ENCODE measurements around the gene IL36A. TPM values are rescaled to one million over a fixed set of nuclear protein-coding genes. Genes with fewer than 3 reads are reported as not detected.

IL36A gene, protein sequence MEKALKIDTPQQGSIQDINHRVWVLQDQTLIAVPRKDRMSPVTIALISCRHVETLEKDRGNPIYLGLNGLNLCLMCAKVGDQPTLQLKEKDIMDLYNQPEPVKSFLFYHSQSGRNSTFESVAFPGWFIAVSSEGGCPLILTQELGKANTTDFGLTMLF
- total RNA-seq (2014; rRNA removed; shearing (Covaris generic)) = not detected in 2 replicates
- not detected in 2 replicates for total RNA-seq (2022)
- Bru-seq, nascent RNA = not detected
- BruChase-seq, experiment 1, labeled RNA remaining after a 6-hour chase = not detected
- BruChase-seq, experiment 2, labeled RNA remaining after a 2-hour chase = percentile 17 among the genes with signal in this experiment
- long read RNA-seq = 0 reads

DNA sequence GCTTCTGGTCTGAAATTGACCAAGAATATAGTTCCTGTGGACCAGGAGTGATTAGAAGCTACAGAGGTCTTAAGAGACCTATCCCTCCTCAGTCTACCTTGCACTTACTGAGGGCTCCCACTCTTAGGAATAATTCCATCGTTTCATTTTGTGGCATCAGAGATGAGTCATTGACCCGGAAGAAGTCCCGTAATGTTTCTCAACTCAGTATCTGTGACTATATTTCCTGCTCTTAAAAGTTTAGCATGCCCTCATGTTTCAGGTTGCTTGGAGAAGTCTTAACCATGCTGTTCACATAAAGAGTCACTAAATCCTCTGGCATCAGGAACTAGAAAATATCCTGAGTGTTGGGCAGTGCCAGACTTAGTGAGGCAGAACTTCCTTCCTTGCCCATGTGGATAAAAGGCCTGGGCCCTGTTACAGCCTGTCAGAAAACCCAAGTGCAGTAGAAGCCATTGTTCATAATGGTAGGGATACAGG, at the start of gene IL36A:
Gene IL36A, plus strand, starts transcription at position 430 of the 480 bp plus-strand sequence. CDS start 413 bp downstream, outside the sequence.
- H3K9me2 ChIP-seq (ENCODE audit: insufficient read depth, low read length) = no peaks in the 10 kb centered on the region
- H4K20me1 ChIP-seq (ENCODE audit: insufficient read depth, low read length) = no peaks in the 10 kb centered on the region
- ChIA-PET CTCF (ENCODE audit: unreplicated experiment) (no interaction called here), POLR2A (no interaction called here)
- H3K79me2 ChIP-seq (ENCODE audit: insufficient read depth, low read depth, low read length) = no peaks in the 10 kb centered on the region
- no peak within 1 kb of the TSS for H3K27ac ChIP-seq (ENCODE audit: low read depth, low read length, poor library complexity, severe bottlenecking)
- H3K4me1 ChIP-seq (ENCODE audit: insufficient read depth, low read length, poor library complexity, severe bottlenecking) = no peaks in the 10 kb centered on the region
- H2AFZ ChIP-seq (ENCODE audit: low read length) = no peak within 1 kb of the TSS
- H3K36me3 ChIP-seq (ENCODE audit: insufficient read depth, low read length) = no peaks in the 10 kb centered on the region
- H3K4me2 ChIP-seq (ENCODE audit: low read length) = no peak within 1 kb of the TSS
- peaks cover 11% of the 10 kb centered on the region; the same call in 1 of the 2 replicates for H3K9me3 ChIP-seq (ENCODE audit: low read length)
- intact Hi-C loops (cut with micrococcal nuclease; ENCODE audit: unreplicated experiment) = no loop called here
- no peak within 1 kb of the TSS for H3K4me3 ChIP-seq (ENCODE audit: low read depth, low read length, poor library complexity, severe bottlenecking)
- no peak for DNase-seq (ENCODE audit: low spot score)
- TF ChIP-seq EZH2phosphoT487 (IDR thresholded peaks at IDR 0.05; ENCODE audit: borderline replicate concordance, low read depth, low read length) = no peak
- TF ChIP-seq, protein P1, sequence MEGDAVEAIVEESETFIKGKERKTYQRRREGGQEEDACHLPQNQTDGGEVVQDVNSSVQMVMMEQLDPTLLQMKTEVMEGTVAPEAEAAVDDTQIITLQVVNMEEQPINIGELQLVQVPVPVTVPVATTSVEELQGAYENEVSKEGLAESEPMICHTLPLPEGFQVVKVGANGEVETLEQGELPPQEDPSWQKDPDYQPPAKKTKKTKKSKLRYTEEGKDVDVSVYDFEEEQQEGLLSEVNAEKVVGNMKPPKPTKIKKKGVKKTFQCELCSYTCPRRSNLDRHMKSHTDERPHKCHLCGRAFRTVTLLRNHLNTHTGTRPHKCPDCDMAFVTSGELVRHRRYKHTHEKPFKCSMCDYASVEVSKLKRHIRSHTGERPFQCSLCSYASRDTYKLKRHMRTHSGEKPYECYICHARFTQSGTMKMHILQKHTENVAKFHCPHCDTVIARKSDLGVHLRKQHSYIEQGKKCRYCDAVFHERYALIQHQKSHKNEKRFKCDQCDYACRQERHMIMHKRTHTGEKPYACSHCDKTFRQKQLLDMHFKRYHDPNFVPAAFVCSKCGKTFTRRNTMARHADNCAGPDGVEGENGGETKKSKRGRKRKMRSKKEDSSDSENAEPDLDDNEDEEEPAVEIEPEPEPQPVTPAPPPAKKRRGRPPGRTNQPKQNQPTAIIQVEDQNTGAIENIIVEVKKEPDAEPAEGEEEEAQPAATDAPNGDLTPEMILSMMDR (conservative IDR thresholded peaks at IDR 0.05; ENCODE audit: low read length) = no peak
- no TSS peak for BruUV-seq (replicated peaks)

DNA sequence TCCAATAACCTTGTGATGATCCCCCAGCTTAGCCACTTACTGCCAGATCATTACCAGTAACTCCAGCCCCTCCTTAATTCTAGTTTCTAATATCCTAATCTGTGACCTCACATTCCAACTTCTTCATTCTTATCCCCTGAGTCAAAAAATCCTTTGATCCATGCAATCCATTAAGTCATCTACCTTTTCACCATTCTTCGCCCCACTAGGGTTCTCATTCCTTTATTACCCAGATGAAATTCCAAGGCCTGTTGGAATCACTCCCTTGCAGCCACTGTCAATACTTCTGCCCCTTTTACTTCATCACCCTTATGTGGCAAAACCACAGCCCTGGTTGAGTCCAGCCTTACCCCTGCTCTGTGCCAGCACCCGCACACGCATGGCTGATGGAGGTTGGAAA, 47.7 kb upstream of the IL36A start:
- Histone ChIP-seq H2AFZ (ENCODE audit: low read length) (no peak overlapping the region), H3K36me3 (ENCODE audit: insufficient read depth, low read length) (no peaks in the 10 kb centered on the region), H3K4me1 (ENCODE audit: insufficient read depth, low read length, poor library complexity, severe bottlenecking) (no peaks in the 10 kb centered on the region), H3K9me3 (ENCODE audit: low read length) (no peaks in the 10 kb centered on the region), H4K20me1 (ENCODE audit: insufficient read depth, low read length) (no peaks in the 10 kb centered on the region), H3K9me2 (ENCODE audit: insufficient read depth, low read length) (no peaks in the 10 kb centered on the region), H3K79me2 (ENCODE audit: insufficient read depth, low read depth, low read length) (no peaks in the 10 kb centered on the region), H3K27ac (ENCODE audit: low read depth, low read length, poor library complexity, severe bottlenecking) (no peak overlapping the region), H3K4me3 (ENCODE audit: low read depth, low read length, poor library complexity, severe bottlenecking) (no peak overlapping the region), H3K4me2 (ENCODE audit: low read length) (no peak overlapping the region)
- TF ChIP-seq, protein P1 (conservative IDR thresholded peaks at IDR 0.05; ENCODE audit: low read length) = no peak
- TF ChIP-seq EZH2phosphoT487 (IDR thresholded peaks at IDR 0.05; ENCODE audit: borderline replicate concordance, low read depth, low read length) = no peak
- intact Hi-C loops (cut with micrococcal nuclease; ENCODE audit: unreplicated experiment) = loop anchor here (10.0 kb wide), 1 partner anchor 353 kb away; no protein-coding TSS in a partner anchor
- BruUV-seq (replicated peaks) = no TSS peak
- POLR2A ChIA-PET = no interaction called here
- CTCF ChIA-PET (ENCODE audit: unreplicated experiment) = no interaction called here
- no peak for DNase-seq (ENCODE audit: low spot score)
